Upper lobe of right lung (tissue), 1 donor: ENCODE results near the gene IL1RAPL1. TPM values are rescaled to one million over a fixed set of nuclear protein-coding genes. Genes with fewer than 3 reads are reported as not detected.

Experiments used
- ATAC-seq: fragments of 200-7000 bp; cut with Tn5 transposase; one replicate; pipeline ENCODE4 v1.9.1; 2020; ENCODE audit warnings: mild to moderate bottlenecking, moderate library complexity
- DNase-seq: peaks from one replicate; pipeline ENCODE4 v3.0.0-alpha.2; 2020
- H3K27ac ChIP-seq: fragments of 200-600 bp; one replicate; pipeline ENCODE4 v1.8.0; 2022
- H3K27me3 ChIP-seq: fragments of 200-600 bp; one replicate; pipeline ENCODE4 v1.8.0; 2022; ENCODE audit warnings: mild to moderate bottlenecking
- H3K36me3 ChIP-seq: fragments of 200-600 bp; one replicate; pipeline ENCODE4 v1.8.0; 2022
- H3K4me1 ChIP-seq: fragments of 200-600 bp; one replicate; pipeline ENCODE4 v1.8.0; 2022
- H3K4me3 ChIP-seq: fragments of 200-600 bp; one replicate; pipeline ENCODE4 v1.8.0; 2022; ENCODE audit warnings: mild to moderate bottlenecking
- H3K9me3 ChIP-seq: fragments of 200-600 bp; one replicate; pipeline ENCODE4 v1.8.0; 2022
- intact Hi-C: fragments of 100-400 bp; cut with DNase I; formaldehyde crosslinking; loops from one replicate; pipeline ENCODE4 v1.11.0; 2022
- total RNA-seq: library from RNA; stranded (reverse); fragmentation: NEBNext Ultra II Directional; extraction: Animal tissue kit (Norgen Biotek cat#: 25700); gene quantifications from one replicate; pipeline ENCODE4 v1.2.1, GENCODE V29; 2021
- TF ChIP-seq, protein P1 (sequence below): fragments of 200-600 bp; IDR thresholded peaks from one replicate; pipeline ENCODE4 v1.8.0; 2022; ENCODE audit warnings: antibody characterized with exemption
- donor health status: DM: no; HTN: yes; CAD: no; lungs with severe emphysema.

The IL1RAPL1 gene
- total RNA-seq, 1 donor from 2014 or later, result not detected

DNA sequence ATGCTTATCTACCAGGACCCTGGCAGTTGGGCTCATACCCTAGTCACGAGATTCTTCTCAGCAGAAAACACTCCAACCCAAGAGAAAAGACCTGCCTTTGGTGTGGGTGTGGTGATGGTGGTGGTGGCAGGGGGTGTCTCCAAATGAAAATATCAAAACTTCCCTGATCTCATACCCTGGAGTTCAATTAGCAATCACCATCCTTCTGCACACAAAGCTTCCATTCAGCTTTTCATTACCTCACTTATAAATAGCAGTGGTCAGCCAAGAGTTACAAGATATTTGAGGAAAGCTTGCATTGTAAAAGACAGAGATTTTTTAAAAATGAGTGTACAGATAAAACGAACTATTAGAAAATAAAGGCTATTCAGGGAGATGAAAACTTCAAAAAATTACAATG is 1047.3 kb downstream of the IL1RAPL1 start:
- TF ChIP-seq, protein P1, sequence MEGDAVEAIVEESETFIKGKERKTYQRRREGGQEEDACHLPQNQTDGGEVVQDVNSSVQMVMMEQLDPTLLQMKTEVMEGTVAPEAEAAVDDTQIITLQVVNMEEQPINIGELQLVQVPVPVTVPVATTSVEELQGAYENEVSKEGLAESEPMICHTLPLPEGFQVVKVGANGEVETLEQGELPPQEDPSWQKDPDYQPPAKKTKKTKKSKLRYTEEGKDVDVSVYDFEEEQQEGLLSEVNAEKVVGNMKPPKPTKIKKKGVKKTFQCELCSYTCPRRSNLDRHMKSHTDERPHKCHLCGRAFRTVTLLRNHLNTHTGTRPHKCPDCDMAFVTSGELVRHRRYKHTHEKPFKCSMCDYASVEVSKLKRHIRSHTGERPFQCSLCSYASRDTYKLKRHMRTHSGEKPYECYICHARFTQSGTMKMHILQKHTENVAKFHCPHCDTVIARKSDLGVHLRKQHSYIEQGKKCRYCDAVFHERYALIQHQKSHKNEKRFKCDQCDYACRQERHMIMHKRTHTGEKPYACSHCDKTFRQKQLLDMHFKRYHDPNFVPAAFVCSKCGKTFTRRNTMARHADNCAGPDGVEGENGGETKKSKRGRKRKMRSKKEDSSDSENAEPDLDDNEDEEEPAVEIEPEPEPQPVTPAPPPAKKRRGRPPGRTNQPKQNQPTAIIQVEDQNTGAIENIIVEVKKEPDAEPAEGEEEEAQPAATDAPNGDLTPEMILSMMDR, result no peak
- DNase-seq, result no peak
- intact Hi-C loops, result no loop called here
- Histone ChIP-seq H3K27me3 (no peaks in the 10 kb centered on the region), H3K36me3 (no peaks in the 10 kb centered on the region), H3K4me1 (no peaks in the 10 kb centered on the region), H3K4me3 (no peak overlapping the region), H3K27ac (no peak overlapping the region), H3K9me3 (no peaks in the 10 kb centered on the region)
- ATAC-seq, result no peak

DNA sequence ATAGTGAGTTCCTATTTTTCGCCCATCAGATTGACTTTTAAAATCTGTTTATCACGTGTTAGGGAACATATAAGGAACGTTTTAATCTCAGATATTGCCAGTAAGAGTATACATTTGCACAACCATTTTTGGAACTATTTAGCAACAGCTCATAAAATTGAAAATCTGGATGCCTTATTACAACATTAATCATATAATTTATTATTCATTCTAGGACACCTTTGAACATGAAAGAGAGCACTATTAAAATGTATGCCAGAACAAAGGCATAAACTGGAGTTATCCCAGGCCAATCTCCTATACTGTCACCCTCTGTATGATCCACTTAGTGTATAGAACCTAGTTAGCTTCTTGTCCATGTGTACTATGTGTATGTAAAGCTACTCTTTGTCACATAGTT is 1049.1 kb downstream of the IL1RAPL1 start:
- intact Hi-C loops, result no loop called here
- H3K9me3 ChIP-seq, result no peaks in the 10 kb centered on the region
- ATAC-seq (no peak), DNase-seq (no peak)
- no peaks in the 10 kb centered on the region for H3K4me1 ChIP-seq
- no peak overlapping the region for H3K4me3 ChIP-seq
- TF ChIP-seq, protein P1, result no peak
- H3K27ac ChIP-seq, result no peak overlapping the region
- H3K36me3 ChIP-seq, result no peaks in the 10 kb centered on the region
- no peaks in the 10 kb centered on the region for H3K27me3 ChIP-seq

DNA sequence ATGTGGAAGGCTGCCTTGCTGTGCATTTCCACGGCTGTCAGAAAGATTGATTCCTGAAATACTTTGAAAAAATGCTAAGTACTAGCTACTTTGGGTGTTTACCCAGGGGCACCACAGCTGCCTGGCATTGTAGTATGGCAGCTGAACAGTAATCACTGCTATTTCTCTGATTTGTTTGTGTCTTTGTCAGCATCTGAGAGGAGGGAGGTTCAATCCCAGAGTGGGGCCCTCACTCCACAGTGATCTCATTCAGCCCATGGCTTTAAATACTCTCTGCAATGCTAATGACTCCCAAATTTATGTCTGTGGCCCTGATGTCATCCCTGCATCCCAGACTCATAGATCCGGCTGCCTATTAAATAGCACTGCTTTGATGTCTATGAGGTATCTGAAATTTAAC is 1052.9 kb downstream of the IL1RAPL1 start:
- no peaks in the 10 kb centered on the region for H3K4me1 ChIP-seq
- DNase-seq, result no peak
- no peaks in the 10 kb centered on the region for H3K36me3 ChIP-seq
- no peak for ATAC-seq
- TF ChIP-seq, protein P1, result no peak
- no peak overlapping the region for H3K27ac ChIP-seq
- H3K27me3 ChIP-seq, result no peaks in the 10 kb centered on the region
- H3K4me3 ChIP-seq, result no peak overlapping the region
- no peaks in the 10 kb centered on the region for H3K9me3 ChIP-seq
- intact Hi-C loops, result no loop called here

DNA sequence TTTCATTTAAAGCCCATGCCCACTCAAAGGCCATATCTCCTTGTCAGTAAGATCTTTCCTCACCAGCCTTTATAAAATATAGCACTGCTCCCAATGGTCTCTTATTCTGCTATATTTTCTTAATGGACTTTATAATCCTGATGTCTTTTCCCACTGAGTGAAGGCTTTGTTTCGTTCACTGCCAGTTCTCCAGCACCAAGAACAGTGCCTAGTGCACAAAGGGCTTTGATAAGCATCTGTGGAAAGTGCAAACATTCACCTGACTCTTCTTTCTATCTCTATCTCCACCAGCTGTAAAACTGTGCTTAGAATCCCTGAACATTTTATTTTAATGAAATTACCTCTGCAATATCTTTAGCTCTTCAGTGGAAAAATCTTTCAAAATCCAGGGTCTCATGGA is 1054.2 kb downstream of the IL1RAPL1 start:
- no peak overlapping the region for H3K4me3 ChIP-seq
- TF ChIP-seq, protein P1, result no peak
- no peaks in the 10 kb centered on the region for H3K27me3 ChIP-seq
- ATAC-seq (no peak), DNase-seq (no peak)
- no peaks in the 10 kb centered on the region for H3K4me1 ChIP-seq
- H3K27ac ChIP-seq, result no peak overlapping the region
- no peaks in the 10 kb centered on the region for H3K9me3 ChIP-seq
- intact Hi-C loops, result no loop called here
- no peaks in the 10 kb centered on the region for H3K36me3 ChIP-seq

DNA sequence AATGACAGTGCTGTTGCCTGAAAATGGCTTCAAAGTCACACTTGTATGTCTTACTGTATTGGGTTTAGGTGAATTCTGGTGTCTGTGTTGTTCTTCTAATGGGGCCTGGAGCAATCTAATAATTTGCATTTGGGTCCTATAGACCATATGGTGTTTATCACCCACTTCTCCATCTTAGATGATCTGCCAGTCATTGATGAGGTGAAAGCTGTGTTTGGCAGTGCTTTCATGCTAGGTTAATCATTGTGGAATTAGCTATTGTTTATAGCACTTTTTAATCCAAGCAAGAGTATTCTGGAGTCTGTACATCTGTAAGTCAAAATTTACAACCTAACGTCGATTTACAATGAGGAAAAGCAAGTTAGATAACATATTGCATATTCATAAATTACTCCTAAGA is 1055.9 kb downstream of the IL1RAPL1 start:
- no peak for DNase-seq
- Histone ChIP-seq H3K9me3 (no peaks in the 10 kb centered on the region), H3K4me3 (no peak overlapping the region), H3K27me3 (no peaks in the 10 kb centered on the region), H3K36me3 (no peaks in the 10 kb centered on the region), H3K4me1 (no peaks in the 10 kb centered on the region), H3K27ac (no peak overlapping the region)
- ATAC-seq, result no peak
- TF ChIP-seq, protein P1, result no peak
- intact Hi-C loops, result no loop called here

DNA sequence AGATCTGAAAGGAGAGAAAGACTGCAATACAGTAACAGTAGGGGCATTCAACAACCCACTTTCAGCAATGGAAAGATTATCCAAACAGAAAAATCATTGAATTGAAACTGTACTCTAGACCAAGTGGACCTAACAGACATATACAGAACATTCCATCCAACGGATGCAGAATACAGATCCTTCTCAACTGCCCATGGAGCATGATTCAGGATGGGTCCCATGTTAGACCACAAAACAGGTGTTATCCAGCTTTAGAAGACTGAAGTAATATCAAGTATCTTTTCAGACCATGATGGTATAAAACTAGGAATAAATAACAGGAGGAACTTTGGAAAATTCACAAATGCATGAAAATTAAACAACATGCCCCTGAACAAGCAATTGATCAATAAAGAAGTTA is 1060.9 kb downstream of the IL1RAPL1 start:
- Histone ChIP-seq H3K4me3 (no peak overlapping the region), H3K27ac (no peak overlapping the region), H3K4me1 (no peaks in the 10 kb centered on the region), H3K9me3 (no peaks in the 10 kb centered on the region), H3K36me3 (no peaks in the 10 kb centered on the region), H3K27me3 (no peaks in the 10 kb centered on the region)
- TF ChIP-seq, protein P1, result no peak
- intact Hi-C loops, result no loop called here
- ATAC-seq, result no peak
- no peak for DNase-seq
